ENCODE data around the gene CCDC106. TPM values are rescaled to one million over a fixed set of nuclear protein-coding genes. Genes with fewer than 3 reads are reported as not detected.

CCDC106 gene
- total RNA-seq, 1 experiment from 2014 or later, result 3.7 TPM

DNA sequence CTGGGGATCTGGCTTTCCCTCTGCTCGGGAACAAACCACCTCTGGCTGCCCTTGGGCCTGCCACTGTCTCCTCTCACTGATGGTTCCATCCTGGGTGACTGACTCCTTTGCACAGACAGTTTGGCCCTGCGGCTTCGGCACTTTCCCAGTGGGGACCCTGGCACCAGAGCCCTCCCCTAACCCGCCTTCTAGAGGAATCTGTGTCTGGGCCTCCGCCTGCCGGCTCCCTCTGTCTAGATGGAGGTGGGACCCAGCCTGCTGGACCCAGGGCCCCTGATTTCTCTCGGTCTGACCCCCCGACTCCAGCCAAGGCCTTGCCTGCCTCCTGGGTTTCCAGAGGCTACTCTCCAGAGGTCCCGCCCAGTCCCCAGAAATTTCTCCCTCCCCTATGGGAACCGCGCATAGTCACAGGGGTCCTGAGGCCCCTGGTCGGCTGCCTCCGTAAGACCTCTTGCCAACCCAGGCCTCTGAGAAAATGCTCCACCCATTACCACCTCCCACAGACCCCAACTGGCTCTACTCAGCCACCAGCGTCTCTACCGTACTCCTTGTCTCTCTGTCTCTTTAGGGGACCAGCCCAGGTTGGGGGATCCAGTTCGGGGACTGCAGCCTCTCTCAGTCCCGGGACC, 2.7 kb downstream of the CCDC106 start:
- no peak for DNase-seq (ENCODE audit: low read depth)

DNA sequence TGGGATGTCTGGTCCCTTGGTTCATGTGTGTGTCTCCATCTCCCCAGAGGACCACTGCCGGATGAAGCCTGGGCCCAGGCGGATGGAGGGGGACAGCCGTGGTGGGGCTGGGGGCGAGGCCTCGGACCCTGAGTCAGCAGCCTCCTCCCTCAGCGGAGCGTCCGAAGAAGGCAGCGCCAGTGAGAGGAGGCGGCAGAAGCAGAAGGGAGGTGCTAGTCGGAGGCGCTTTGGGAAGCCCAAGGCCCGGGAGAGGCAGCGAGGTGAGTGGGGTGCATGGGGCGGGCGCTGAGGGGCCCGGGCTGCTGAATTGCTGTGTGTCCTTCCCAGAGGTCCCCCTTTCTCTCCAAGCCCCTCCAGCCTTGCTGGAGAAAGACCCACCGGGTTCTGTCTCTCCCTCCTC, 3.2 kb downstream of the CCDC106 start:
- DNase-seq (ENCODE audit: low read depth), result no peak

DNA sequence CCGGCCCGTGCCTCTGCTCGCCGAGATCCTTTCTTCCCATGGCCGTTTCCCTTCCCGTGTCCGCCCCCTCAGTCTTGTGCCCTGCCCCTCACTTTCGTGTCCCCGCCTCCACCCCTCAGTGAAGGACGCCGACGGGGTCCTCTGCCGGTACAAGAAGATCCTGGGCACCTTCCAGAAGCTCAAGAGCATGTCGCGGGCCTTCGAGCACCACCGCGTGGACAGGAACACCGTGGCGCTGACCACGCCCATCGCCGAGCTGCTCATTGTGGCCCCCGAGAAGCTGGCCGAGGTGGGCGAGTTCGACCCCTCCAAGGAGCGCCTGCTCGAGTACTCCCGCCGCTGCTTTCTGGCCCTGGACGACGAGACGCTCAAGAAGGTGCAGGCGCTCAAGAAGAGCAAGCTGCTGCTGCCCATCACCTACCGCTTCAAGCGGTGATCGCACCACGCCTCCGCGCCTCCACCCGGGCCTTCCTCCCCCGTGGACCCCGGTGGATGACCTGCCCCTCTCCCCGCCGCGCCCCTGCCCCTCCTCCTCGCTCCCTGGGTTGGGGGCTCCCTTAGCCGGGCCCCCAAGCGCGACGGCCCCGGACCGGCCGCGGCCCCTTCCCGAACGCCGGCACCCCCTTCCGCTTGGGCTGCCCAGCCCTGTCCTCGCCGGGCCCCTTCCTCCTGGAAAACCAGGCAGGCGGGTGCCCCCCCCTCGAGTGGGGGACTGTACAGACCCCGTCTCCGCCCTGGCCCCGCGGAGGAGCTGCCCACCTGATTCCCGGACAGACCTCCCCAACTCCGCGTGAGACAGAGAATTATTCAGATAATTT, 4.5 kb downstream of the CCDC106 start:
- no peak for DNase-seq (ENCODE audit: low read depth)

DNA sequence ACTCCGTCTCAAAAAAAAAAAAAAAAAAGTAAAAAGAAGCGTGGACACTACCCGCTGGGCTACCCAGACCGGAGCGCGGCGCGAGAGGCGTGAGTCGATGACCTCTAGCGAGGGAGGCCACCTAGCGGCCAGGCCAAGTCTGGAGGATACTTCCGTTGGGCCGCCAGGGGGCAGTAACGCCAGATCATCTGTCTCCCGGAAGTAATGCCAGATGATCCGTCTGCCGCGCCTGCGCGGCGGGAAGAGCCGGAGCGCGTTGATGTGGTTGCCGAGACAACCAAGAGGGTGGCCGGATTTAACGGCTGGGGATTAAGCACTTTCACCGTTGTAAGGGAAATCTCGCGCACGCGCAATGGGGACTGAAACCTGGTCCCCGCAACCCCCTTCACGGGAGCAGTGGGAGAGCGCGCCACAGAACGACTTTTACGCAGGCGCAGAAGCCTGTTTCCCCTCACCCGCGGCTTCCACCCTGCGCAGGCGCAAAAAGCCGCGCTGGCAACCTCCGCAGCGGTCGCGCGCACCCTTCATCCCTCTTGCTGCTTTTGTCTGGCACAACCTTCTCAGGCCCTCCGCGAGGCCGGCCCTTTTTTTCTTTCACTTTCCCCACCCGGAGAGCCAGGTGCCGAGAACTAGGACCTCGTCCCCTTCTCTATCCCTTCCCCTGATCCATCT, 5.8 kb downstream of the CCDC106 start:
- DNase-seq (ENCODE audit: low read depth), result peak; percentile 99

DNA sequence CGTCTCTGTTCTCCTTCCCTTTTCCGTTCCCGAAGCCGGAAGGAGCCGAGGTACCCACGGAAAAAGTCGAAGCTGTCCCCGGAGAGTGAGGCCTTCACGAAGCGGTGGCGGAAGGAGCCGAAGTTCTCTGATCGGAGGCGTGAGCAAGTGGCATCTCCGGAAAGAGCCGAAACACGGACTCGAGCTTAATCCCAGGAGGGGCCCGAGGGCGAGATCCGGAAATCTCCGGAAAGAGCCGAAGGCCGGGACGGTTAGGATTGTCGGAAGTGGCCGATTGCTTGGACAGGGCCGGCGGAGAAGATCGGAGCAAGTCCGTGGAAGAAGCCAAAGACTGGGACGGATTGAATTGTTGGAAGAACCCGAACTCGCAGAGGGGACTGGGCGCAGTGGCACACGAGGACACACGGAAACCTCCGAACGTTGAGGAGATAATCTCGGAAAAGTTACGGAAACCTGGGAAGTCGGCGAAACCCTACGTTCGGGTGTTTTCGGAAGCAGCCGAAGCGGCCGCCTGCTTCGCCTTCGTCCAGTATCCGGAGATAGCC, 6.4 kb downstream of the CCDC106 start:
- peak; percentile 99 for DNase-seq (ENCODE audit: low read depth)

DNA sequence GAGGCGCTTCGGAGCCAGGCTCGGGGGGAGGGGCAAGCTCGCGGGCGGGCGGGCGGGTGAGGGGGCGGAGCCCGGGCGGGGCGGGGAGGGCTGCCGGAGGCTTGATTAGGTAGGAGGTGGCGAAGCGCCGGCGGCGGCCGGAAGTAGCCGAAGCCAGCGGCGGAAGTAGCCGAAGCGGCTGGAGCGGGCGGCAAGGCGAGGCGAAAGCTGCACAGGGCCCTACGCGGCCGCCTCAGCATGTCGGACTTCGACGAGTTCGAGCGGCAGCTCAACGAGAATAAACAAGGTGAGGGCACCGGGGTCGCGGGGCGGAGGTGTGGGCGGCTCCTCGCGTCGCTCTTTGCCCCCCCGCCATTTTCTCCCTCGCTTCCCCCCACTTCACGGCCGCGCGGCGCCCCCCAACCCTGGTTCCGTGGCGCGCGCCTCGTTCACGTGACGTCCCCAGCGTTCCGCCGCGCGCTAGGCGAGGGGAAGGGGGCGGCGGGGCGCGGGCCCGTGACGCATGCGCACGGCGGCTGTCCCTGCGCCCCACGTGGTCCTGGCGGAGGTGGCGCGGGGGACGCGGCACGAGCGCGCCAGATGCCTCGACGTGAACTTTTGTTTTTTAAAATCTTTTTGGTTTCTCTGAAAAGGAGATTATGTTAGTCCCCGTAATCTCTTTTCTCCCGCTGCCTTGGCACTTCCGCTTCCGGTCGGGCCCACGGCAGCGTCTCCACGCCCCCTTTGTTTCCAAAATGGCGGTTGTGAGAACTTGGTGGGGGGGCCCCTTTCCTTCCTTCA, 7.0 kb downstream of the CCDC106 start, which contains the start of gene U2AF2:
Gene U2AF2, plus strand, starts transcription at position 168 of the 780 bp plus-strand sequence. Its CDS starts 70 bp downstream, at position 238.
- peak; percentile 86 for DNase-seq (ENCODE audit: low read depth)

DNA sequence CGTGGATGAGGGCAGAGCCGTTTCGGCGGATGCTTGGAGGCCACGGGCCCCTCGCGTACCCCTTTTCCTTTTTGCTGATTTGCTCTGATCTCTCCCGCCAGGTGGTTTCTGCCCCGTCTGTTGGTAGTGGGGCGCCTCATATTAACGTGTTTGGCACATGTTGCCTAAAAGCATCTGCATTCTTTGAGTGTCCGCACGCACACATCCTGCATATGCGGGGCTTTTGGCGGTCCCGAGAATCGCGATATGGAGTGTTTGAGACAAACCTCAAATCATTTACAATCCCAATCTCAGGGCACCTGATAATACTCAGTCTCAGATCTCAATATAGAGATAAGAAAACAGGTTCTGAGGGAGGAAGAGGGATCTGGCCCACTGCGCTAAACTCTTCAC, 7.6 kb downstream of the CCDC106 start:
- DNase-seq (ENCODE audit: low read depth), result no peak

DNA sequence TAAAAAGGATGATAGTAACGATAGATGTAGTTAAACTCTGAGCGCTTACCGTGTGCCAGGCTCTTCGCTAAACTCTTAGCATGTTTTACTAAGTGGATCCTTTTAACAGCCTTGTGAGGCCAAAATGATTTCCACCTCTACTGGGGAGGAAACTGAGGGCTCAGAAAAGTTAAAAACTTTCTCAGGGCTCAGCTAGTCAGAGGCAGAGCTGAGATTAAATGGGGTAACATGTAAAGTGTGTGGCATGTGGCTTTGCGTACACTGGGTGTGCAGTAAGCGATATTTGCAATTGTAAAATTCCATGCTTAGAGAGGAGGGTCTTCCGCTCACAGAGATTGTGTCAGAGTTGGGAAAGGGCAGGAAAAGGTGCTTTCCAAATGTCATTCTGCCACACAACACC, 8.5 kb downstream of the CCDC106 start:
- no peak for DNase-seq (ENCODE audit: low read depth)

DNA sequence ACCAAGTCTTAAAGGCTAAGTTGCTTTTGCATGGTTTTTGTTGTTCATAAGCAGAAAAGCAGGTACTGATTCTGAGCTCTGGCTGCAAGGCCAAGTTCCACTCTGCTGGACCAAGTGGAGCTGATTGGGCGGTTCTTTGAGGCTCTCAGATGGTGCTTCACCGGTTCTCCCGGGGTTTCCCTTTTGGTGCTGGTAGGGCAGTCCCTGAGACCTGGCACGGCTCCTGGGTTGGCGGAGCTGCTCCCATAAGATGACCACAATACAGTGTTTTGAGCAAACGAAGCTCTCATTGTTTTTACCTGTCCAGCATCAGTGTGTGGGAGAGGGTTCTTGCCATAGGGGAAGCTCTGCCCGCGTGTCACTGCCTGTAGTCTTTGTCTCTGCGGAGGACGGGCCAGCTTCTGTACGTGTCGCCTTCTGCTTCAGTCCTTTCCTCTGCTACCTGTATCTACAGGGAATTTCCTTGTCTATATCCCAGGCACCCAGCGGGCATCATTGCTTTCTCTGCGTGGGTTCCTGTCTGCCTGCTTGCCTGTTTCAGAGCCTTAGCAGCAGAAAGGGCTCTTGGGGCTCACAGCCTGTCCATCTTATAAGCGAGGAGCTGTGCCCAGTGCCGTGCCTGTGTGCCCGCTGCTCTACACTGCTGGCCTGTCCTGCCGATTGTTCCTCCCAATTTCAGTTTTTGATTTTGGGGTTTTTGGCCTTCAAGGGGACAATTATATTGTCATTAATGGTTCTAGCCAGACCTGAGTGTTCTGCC, 9.2 kb downstream of the CCDC106 start:
- DNase-seq (ENCODE audit: low read depth), result peak; percentile 34

DNA sequence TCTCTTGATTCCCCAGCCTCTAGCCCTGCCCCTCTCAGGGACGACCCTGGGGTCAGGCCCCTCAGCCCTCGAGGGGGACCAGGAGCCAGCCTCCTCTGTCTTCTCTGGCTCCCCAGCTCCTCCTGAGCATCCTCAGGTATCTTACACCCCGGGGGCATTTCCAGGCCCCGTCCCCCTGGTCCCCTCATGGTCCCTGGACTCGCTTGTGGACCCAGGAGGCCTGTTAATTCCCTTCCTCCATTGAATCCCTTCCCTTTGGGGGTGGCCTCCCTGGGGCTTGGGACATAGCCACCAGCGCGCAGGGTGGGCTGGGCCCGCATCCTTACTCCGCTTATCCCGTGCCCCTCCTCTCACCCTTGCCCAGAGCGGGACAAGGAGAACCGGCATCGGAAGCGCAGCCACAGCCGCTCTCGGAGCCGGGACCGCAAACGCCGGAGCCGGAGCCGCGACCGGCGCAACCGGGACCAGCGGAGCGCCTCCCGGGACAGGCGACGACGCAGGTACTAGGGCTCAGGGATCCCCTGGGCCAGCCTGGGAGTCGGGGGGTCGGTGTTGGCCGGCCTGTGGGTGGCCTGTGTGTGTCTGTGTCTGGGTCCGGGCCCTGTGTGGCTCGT, 10.9 kb downstream of the CCDC106 start:
- DNase-seq (ENCODE audit: low read depth), result no peak

DNA sequence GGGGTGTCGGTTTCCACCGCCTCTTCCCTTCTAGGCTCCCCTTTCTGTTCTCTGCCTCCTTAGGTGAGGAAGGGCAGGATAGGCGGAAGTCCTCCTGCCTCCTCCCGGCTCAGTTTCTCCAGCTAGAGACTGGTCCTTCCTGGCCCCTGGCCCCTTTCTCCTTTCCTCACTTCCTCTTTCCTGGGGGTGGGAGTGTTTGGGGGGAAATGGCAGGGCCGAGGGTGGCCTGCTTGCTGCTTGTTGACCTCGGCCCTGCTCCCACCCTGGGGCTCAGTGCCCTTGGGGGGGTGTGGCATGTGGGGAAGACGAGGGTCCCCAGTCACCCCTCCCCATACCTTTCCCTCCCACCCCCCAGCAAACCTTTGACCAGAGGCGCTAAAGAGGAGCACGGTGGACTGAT, 11.8 kb downstream of the CCDC106 start:
- DNase-seq (ENCODE audit: low read depth), result no peak

DNA sequence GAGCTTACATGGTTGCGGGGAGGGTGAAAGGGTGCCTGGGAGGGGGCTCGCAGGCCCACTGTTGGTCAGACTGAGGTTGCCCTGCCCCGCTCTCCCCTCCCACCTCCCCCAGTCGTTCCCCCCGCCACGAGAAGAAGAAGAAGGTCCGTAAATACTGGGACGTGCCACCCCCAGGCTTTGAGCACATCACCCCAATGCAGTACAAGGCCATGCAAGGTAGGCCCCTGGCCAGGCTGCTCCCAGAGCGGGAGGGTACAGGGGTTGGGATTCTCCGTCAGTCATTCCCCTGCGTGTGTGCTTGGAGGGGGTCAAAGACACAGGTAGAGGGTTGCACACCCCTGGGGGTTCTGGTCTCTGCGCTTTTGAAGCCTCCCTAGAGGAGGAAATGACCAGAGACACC, 12.4 kb downstream of the CCDC106 start:
- DNase-seq (ENCODE audit: low read depth), result no peak

DNA sequence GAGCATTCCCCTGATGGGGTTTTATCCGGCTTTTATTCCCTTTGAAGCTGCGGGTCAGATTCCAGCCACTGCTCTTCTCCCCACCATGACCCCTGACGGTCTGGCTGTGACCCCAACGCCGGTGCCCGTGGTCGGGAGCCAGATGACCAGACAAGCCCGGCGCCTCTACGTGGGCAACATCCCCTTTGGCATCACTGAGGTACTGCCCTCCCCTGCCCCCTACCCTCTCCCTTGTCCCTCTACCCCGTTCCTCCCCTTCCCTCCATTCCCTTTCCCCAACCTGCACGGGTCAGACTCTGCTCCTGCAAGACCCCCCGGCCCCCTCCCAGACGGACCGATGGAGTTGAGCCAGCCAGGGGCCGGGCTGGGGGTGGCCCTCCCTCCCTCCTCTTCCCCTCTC, 13.0 kb downstream of the CCDC106 start:
- no peak for DNase-seq (ENCODE audit: low read depth)

DNA sequence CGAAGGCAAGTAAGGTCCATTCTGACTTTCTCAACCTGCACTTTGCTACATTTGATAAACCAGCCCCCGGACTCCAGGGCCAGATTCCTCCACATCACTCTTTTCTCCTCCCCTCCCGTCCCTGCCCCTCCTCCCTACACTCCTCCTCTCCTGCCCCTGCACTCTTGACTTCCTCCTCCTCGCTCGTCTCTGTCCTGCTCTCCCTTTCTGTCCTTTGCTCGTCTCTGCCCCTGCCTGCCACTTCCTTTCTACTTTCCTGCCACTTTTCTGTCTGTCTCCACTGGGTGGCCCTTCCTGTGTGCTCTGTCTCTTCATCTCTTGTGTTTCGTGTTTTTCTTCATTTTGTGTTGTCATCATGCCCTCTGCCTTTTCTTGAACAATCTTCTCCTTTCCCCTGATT, 13.8 kb downstream of the CCDC106 start:
- no peak for DNase-seq (ENCODE audit: low read depth)

DNA sequence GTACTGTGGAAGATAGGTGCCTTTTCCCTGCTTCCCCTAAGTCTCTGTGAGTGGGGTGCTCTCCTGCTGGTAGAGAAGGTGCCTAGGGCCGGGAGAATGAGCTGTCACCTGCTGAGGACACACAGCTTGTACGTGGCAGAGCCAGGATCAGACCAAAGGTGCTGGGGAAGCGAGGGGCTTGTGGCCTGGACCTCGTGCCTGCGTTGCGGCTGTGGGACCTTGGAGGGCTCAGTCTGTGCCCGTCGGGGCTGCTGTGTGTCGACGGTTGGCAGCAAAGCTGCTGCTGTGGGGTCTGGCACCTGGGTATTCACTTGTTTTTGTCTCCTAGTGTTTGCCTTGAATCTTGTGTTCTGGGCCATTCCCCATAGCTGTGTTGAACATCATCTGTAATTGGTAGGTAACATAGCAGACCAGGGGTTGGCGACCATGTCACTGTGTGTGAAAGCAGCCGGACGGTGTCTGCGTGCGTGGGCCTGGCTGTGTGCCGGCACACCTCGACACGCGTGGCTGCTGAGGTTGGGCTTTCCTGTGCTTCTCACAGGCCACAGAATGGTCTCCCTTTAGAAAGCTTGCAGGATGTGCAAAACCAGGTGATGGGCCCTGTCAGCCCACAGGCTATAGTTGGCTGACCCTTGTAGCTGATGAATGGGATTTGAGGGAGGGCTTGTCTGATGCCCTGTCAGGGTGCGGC, 16.0 kb downstream of the CCDC106 start:
- no peak for DNase-seq (ENCODE audit: low read depth)

DNA sequence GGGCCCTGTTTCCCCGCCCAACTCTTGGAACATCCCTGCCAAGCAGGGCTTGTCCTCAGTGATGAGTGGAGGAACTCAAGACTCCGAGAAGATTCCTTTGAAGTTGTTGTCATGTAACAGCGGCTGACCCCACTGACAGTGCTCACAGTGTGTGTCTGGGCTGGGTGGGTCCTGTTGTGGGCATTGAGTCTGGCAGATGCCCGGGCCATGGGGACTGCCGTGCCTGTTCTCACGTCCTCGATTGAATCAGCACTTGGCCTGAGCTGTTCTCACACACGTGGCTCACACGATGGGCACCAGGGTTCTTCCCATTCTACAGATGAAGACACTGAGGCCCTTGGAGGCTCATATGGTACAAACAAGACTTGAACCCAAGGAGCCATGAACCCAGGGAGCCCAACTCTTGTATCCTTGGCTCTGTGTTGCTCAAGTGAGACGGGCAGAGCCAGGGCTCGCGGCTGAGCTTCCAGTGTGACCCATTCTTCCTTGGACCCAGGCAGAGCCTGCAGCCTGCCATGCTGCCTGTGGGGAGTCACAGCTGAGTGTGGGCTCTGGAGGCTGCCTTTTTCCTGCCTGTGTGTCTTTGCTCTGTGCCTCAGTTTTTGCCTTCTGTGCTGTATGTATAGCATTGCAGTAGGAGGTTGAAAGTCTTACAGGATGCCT, 18.5 kb downstream of the CCDC106 start:
- DNase-seq (ENCODE audit: low read depth), result no peak

DNA sequence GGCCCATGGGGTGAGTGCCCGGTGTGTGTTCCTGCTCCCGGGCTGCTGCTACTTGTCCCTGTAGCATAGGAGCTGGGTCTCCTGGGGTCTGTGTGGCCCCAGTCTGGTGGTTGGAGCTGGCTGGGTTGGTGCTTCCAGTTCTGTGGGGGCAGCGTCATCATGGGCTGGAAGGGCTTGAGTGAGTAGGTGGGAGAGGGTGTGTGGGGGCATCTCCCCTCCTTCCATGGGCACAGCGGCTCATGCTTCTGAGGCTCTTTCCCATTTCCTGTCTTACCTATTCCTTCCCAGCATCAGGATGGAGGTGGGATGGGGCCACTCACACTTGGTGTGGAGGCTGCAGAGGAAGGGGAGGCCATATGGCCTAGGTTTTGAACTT, 19.0 kb downstream of the CCDC106 start:
- DNase-seq (ENCODE audit: low read depth), result no peak

DNA sequence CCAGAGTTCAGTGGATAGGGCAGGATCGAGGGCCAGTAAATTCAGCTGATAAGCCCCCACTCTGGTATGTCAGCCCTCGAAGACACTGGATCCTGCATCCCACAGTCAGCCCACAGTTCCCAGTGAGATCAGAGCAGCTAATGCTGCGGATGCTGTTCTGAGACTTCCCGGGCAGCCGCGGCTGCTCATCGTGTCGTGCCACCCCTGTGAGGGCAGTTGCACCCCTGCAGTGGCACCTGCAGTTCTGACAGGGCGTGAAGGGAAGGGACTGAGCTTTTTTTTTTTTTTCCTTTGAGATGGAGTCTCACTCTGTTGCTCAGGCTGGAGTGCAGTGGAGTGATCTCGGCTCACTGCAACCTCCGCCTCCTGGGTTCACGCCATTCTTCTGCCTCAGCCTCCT, 19.5 kb downstream of the CCDC106 start:
- DNase-seq (ENCODE audit: low read depth), result no peak

DNA sequence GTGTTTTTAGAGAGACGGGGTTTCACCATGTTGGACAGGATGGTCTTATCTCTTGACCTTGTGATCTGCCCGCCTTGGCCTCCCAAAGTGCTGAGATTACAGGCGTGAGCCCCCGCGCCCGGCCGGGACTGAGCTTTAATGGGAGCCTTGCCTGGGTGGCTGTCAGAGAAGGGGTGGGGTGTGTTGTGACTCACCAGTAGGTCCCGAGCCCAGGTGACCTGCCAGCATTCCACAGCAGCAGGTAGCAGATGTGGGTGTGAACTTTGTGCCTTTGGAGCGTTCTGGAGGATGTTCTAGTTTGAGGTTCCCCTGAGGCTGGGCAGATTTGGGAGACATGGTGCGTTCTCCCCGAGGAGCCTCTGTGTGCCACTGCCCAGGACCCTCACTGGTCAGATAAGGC, 19.9 kb downstream of the CCDC106 start:
- no peak for DNase-seq (ENCODE audit: low read depth)
